H1 (cell line): ENCODE measurements around the gene RERE.

Experiments used
- ASH2L ChIP-seq: fragments of 200-600, 300-600 bp; sonication (generic); IDR thresholded peaks from one replicate; pipeline ENCODE4 v1.7.1; 2017; ENCODE audit warnings: low read length
- CHD1 ChIP-seq: IDR thresholded peaks from 2 replicates; pipeline ENCODE4 v1.6.1; 2012; ENCODE audit warnings: low read depth, low read length, improper control_type of control experiment
- CREB1 ChIP-seq: IDR thresholded peaks from 2 replicates; pipeline ENCODE4 v1.6.1; 2012; ENCODE audit warnings: inconsistent platforms
- CTCF ChIP-seq, 3 experiments: IDR thresholded peaks; 1 replicate in 2 of 3; 2 replicates in 1 of 3; pipeline versions ENCODE4 v1.5.1 to v1.6.1; 2011; ENCODE audit warnings: low read length in 3 of 3, mild to moderate bottlenecking in 3 of 3, inconsistent platforms in 2 of 3, low read depth in 1 of 3, moderate library complexity in 1 of 3; ENCODE audit not compliant: insufficient read depth in 1 of 3; ENCODE audit errors: control extremely low read depth in 1 of 3
- EP300 ChIP-seq, 2 experiments: IDR thresholded peaks; 1 replicate in 1 of 2; 2 replicates in 1 of 2; pipeline ENCODE4 v1.6.1; 2011 to 2012; ENCODE audit warnings: low read depth in 2 of 2, low read length in 2 of 2, mild to moderate bottlenecking in 2 of 2, borderline replicate concordance in 1 of 2, inconsistent platforms in 1 of 2, moderate library complexity in 1 of 2
- EZH2 ChIP-seq: fragments of 200-600 bp; sonication (generic); IDR thresholded peaks from 2 replicates; pipeline ENCODE4 v1.7.1; 2012; ENCODE audit warnings: low read depth, mild to moderate bottlenecking, moderate library complexity, low read length, inconsistent platforms; ENCODE audit not compliant: severe bottlenecking
- GABPA ChIP-seq: IDR thresholded peaks from 2 replicates; pipeline ENCODE4 v1.6.1; 2011; ENCODE audit warnings: mild to moderate bottlenecking, low read length, moderate library complexity, borderline replicate concordance; ENCODE audit not compliant: insufficient read depth
- JUND ChIP-seq: IDR thresholded peaks from 2 replicates; pipeline ENCODE4 v1.6.1; 2011; ENCODE audit warnings: mild to moderate bottlenecking, improper control_type of control experiment, low read length
- KDM5A ChIP-seq: fragments of 200-600 bp; IDR thresholded peaks from 2 replicates; pipeline ENCODE4 v1.7.1; 2012; ENCODE audit warnings: mild to moderate bottlenecking, low read length, inconsistent platforms, mixed read lengths
- SIRT6 ChIP-seq: IDR thresholded peaks from one replicate; pipeline ENCODE4 v1.7.1; 2012; ENCODE audit warnings: low read length, inconsistent platforms

- TF ChIP-seq KDM5A (no peak), CTCF (IDR thresholded peaks at IDR 0.05; ENCODE audit: control extremely low read depth in 1 of 3, insufficient read depth in 1 of 3, low read depth in 1 of 3, low read length in 3 of 3) (no peak), CREB1 (no peak), EZH2 (no peak), EP300 (IDR thresholded peaks at IDR 0.05; ENCODE audit: borderline replicate concordance in 1 of 2, low read depth in 2 of 2, low read length in 2 of 2) (no peak), SIRT6 (no peak), CHD1 (no peak), JUND (no peak), ASH2L (no peak), GABPA (no peak)
These were observed 394.2 kb downstream of the RERE start for GRCh38 chr1:8423269-8423691.
